DMS53 treated with DMSO at 0.1 percent for 48 hours (cell line): ENCODE data around the gene WDR77.
A peak's percentile ranks its signal among the peaks of the same experiment; 100 is the strongest.

Experiments used
- DNase-seq: peaks from one replicate; lab custom pipeline; 2025; ENCODE audit not compliant: unreplicated experiment; lab: John Stamatoyannopoulos, UW

Gene WDR77

GRCh38 chr1:111448918-111449702 is at the start of gene WDR77, which contains the start of gene ATP5PB:
WDR77 (minus strand) TSS chr1:111449256; CDS start chr1:111449169, 87 bp downstream.
ATP5PB (plus strand) TSS chr1:111449464; CDS start chr1:111449542, 78 bp downstream.
- DNase-seq: peak; percentile 99

- no peak for DNase-seq
Observed at GRCh38 chr1:111497592-111497991, 48.5 kb upstream of the WDR77 start.

GRCh38 chr1:111496398-111496797 is 47.3 kb upstream of the WDR77 start:
- no peak for DNase-seq

- DNase-seq: no peak
Observed at GRCh38 chr1:111491070-111491469, 42.0 kb upstream of the WDR77 start.

GRCh38 chr1:111490220-111490619 is 41.2 kb upstream of the WDR77 start:
- no peak for DNase-seq

- no peak for DNase-seq
Observed at GRCh38 chr1:111489604-111490003, 40.5 kb upstream of the WDR77 start.

- no peak for DNase-seq
Observed at GRCh38 chr1:111488669-111489068, 39.6 kb upstream of the WDR77 start.

GRCh38 chr1:111487133-111487532 is 38.1 kb upstream of the WDR77 start:
- DNase-seq: no peak

GRCh38 chr1:111486431-111486830 is 37.4 kb upstream of the WDR77 start:
- DNase-seq: no peak

- no peak for DNase-seq
Observed at GRCh38 chr1:111484391-111485026, 35.5 kb upstream of the WDR77 start.

GRCh38 chr1:111483876-111484275 is 34.8 kb upstream of the WDR77 start:
- no peak for DNase-seq

- DNase-seq: no peak
Observed at GRCh38 chr1:111483166-111483565, 34.1 kb upstream of the WDR77 start.

GRCh38 chr1:111481387-111482221 is 32.5 kb upstream of the WDR77 start:
- peak; percentile 40 for DNase-seq

- no peak for DNase-seq
Observed at GRCh38 chr1:111480674-111481073, 31.6 kb upstream of the WDR77 start.

GRCh38 chr1:111476761-111477309 is 27.8 kb upstream of the WDR77 start:
- no peak for DNase-seq

- no peak for DNase-seq
Observed at GRCh38 chr1:111476214-111476613, 27.2 kb upstream of the WDR77 start.

GRCh38 chr1:111475701-111476100 is 26.6 kb upstream of the WDR77 start:
- no peak for DNase-seq

GRCh38 chr1:111474521-111474920 is 25.5 kb upstream of the WDR77 start:
- DNase-seq: no peak

GRCh38 chr1:111474106-111474505 is 25.1 kb upstream of the WDR77 start:
- DNase-seq: no peak

- DNase-seq: no peak
Observed at GRCh38 chr1:111471538-111471937, 22.5 kb upstream of the WDR77 start.

GRCh38 chr1:111471012-111471411 is 22.0 kb upstream of the WDR77 start:
- DNase-seq: no peak
